ENCODE results near the gene HHLA2. TPM values are rescaled to one million over a fixed set of nuclear protein-coding genes. Genes with fewer than 3 reads are reported as not detected.

HHLA2 gene
- total RNA-seq, 2 donors from 2014 or later = not detected

GRCh38 chr3:108292905-108293328 is 3.4 kb upstream of the HHLA2 start:
- no peak for DNase-seq
- H3K9ac ChIP-seq (ENCODE audit: extremely low read depth, low read length, poor library complexity, severe bottlenecking) = no peak overlapping the region
- no peaks in the 10 kb centered on the region for H3K36me3 ChIP-seq (ENCODE audit: control insufficient read depth, insufficient read depth, low read length)
- H3K27ac Mint-ChIP-seq = no peak overlapping the region
- no peaks in the 10 kb centered on the region for H3K9me3 ChIP-seq (ENCODE audit: control insufficient read depth, low read length)
- H3K4me1 ChIP-seq (ENCODE audit: control insufficient read depth, insufficient read depth, low read length) = no peaks in the 10 kb centered on the region
- H3K4me3 Mint-ChIP-seq = no peak overlapping the region
- no peaks in the 10 kb centered on the region for H3K27me3 ChIP-seq (ENCODE audit: control insufficient read depth, insufficient read depth, low read length, poor library complexity, severe bottlenecking)
- no peak overlapping the region for H3K27ac ChIP-seq (ENCODE audit: low read depth, low read length)
- no peaks in the 10 kb centered on the region for H3K4me1 Mint-ChIP-seq
- no peak overlapping the region for H3K4me3 ChIP-seq (ENCODE audit: low read length)
- no peaks in the 10 kb centered on the region for H3K9me3 Mint-ChIP-seq
- no peaks in the 10 kb centered on the region for H3K36me3 Mint-ChIP-seq (ENCODE audit: low read depth)
- TF ChIP-seq CTCF (conservative IDR thresholded peaks at IDR 0.05) = no peak
- H3K27me3 Mint-ChIP-seq (ENCODE audit: insufficient read depth) = no peaks in the 10 kb centered on the region

GRCh38 chr3:108293858-108294257 is 2.5 kb upstream of the HHLA2 start:
- WGBS, 2 experiments (ENCODE audit: insufficient coverage in 1 of 2, insufficient read length in 1 of 2) = 92 to 97% methylated on average over 3 to 4 of the region's 4 CpGs
- no peak overlapping the region for H3K27ac Mint-ChIP-seq
- H3K9me3 Mint-ChIP-seq = no peaks in the 10 kb centered on the region
- Histone ChIP-seq H3K4me3 (ENCODE audit: low read length) (no peak overlapping the region), H3K4me1 (ENCODE audit: control insufficient read depth, insufficient read depth, low read length) (no peaks in the 10 kb centered on the region), H3K27me3 (ENCODE audit: control insufficient read depth, insufficient read depth, low read length, poor library complexity, severe bottlenecking) (no peaks in the 10 kb centered on the region), H3K36me3 (ENCODE audit: control insufficient read depth, insufficient read depth, low read length) (no peaks in the 10 kb centered on the region), H3K9me3 (ENCODE audit: control insufficient read depth, low read length) (no peaks in the 10 kb centered on the region), H3K27ac (ENCODE audit: low read depth, low read length) (no peak overlapping the region), H3K9ac (ENCODE audit: extremely low read depth, low read length, poor library complexity, severe bottlenecking) (no peak overlapping the region)
- no peak overlapping the region for H3K4me3 Mint-ChIP-seq
- TF ChIP-seq CTCF (conservative IDR thresholded peaks at IDR 0.05) = no peak
- no peaks in the 10 kb centered on the region for H3K27me3 Mint-ChIP-seq (ENCODE audit: insufficient read depth)
- no peaks in the 10 kb centered on the region for H3K36me3 Mint-ChIP-seq (ENCODE audit: low read depth)
- DNase-seq = no peak
- peaks cover 3% of the 10 kb centered on the region for H3K4me1 Mint-ChIP-seq

GRCh38 chr3:108295421-108296175 is 750 bp upstream of the HHLA2 start:
- DNase-seq = no peak
- no peak for TF ChIP-seq CTCF (conservative IDR thresholded peaks at IDR 0.05)
- no peaks in the 10 kb centered on the region for H3K36me3 ChIP-seq (ENCODE audit: control insufficient read depth, insufficient read depth, low read length)
- H3K27me3 ChIP-seq (ENCODE audit: control insufficient read depth, insufficient read depth, low read length, poor library complexity, severe bottlenecking) = no peaks in the 10 kb centered on the region
- Mint-ChIP-seq H3K27me3 (ENCODE audit: insufficient read depth) (no peaks in the 10 kb centered on the region), H3K36me3 (ENCODE audit: low read depth) (no peaks in the 10 kb centered on the region), H3K27ac (no peak overlapping the region), H3K4me3 (no peak overlapping the region), H3K9me3 (no peaks in the 10 kb centered on the region), H3K4me1 (peaks cover 3% of the 10 kb centered on the region)
- no peak overlapping the region for H3K27ac ChIP-seq (ENCODE audit: low read depth, low read length)
- H3K4me1 ChIP-seq (ENCODE audit: control insufficient read depth, insufficient read depth, low read length) = no peaks in the 10 kb centered on the region
- H3K4me3 ChIP-seq (ENCODE audit: low read length) = no peak overlapping the region
- 90% methylated on average over 7 of the region's 7 CpGs; no CpG with 5 or more reads in 1 of the 2 experiments for WGBS, 2 experiments (ENCODE audit: insufficient coverage in 1 of 2, insufficient read length in 1 of 2)
- H3K9me3 ChIP-seq (ENCODE audit: control insufficient read depth, low read length) = no peaks in the 10 kb centered on the region
- H3K9ac ChIP-seq (ENCODE audit: extremely low read depth, low read length, poor library complexity, severe bottlenecking) = no peak overlapping the region
